Suprapubic skin (tissue), 4 donors: ENCODE measurements around the gene TLCD3B.

ENCODE experiments used
- CTCF ChIP-seq, 2 donors: fragments of 200-600 bp in 1 of 2; fragments of 450-650 bp in 1 of 2; sonication (generic) in 1 of 2; IDR thresholded peaks; one replicate each; pipeline ENCODE4 v1.5.1; 2016 to 2019; ENCODE audit warnings: antibody characterized with exemption in 2 of 2, mild to moderate bottlenecking in 1 of 2, moderate library complexity in 1 of 2
- EP300 ChIP-seq: sonication (generic); formaldehyde crosslinking; IDR thresholded peaks from one replicate; pipeline ENCODE4 v1.6.1; 2017; ENCODE audit warnings: antibody characterized with exemption
- POLR2A ChIP-seq, 2 donors: fragments of 450-650 bp; IDR thresholded peaks; one replicate each; pipeline ENCODE4 v1.6.1; 2017; ENCODE audit warnings: antibody characterized with exemption in 2 of 2, mild to moderate bottlenecking in 2 of 2, moderate library complexity in 2 of 2
- POLR2AphosphoS5 ChIP-seq, 3 donors: sonication (generic); formaldehyde crosslinking; IDR thresholded peaks; one replicate each; pipeline ENCODE4 v1.6.1; 2017; ENCODE audit warnings: antibody characterized with exemption in 3 of 3

- TF ChIP-seq CTCF (IDR thresholded peaks at IDR 0.05) = no peak
- TF ChIP-seq POLR2AphosphoS5 (IDR thresholded peaks at IDR 0.05) = no peak
- no peak for TF ChIP-seq EP300
- no peak for TF ChIP-seq POLR2A (IDR thresholded peaks at IDR 0.05)
Measured at GRCh38 chr16:29992344-29992967, 38.6 kb downstream of the TLCD3B start.
